H1 (cell line): ENCODE data around the gene KCNB1. TPM values are rescaled to one million over a fixed set of nuclear protein-coding genes. Genes with fewer than 3 reads are reported as not detected.

Experiments
- CTCF ChIA-PET: fragments of 300-600 bp; sonication (Branson Sonifier 250); formaldehyde crosslinking; loops from one replicate; lab custom pipeline; 2021; ENCODE audit not compliant: partially characterized antibody; lab: Charles Lee
- POLR2A ChIA-PET: fragments of 300-600 bp; sonication (Branson Sonifier 250); formaldehyde crosslinking; loops from one replicate; lab custom pipeline; 2021; ENCODE audit warnings: inconsistent platforms; ENCODE audit not compliant: partially characterized antibody; lab: Charles Lee
- DNase-seq, 2 experiments: peaks; one replicate each; pipeline versions ENCODE4 v3.0.0 to v3.0.0-alpha.2; 2010 to 2022; ENCODE audit warnings: low spot score in 2 of 2, low read depth in 1 of 2, mixed read lengths in 1 of 2
- FAIRE-seq: peaks from 2 replicates; lab custom pipeline; 2011; peaks lifted over from hg19 to GRCh38; lab: Jason Lieb, UNC
- H2AFZ ChIP-seq: 2 replicates; pipeline ENCODE4 v1.8.1; 2012; ENCODE audit warnings: low read length, inconsistent platforms
- H2AK5ac ChIP-seq: 2 replicates; pipeline ENCODE4 v1.6.1; 2013; ENCODE audit warnings: low read depth, low read length
- H2BK120ac ChIP-seq: replicated peaks from 2 replicates; pipeline ENCODE3; 2013; ENCODE audit warnings: low read depth, low read length, inconsistent platforms
- H2BK12ac ChIP-seq: 2 replicates; pipeline ENCODE4 v1.6.1; 2013; ENCODE audit warnings: low read depth, low read length
- H2BK15ac ChIP-seq: 2 replicates; pipeline ENCODE4 v1.6.1; 2013; ENCODE audit warnings: low read length
- H2BK20ac ChIP-seq: 2 replicates; pipeline ENCODE4 v1.6.1; 2013; ENCODE audit warnings: low read length
- H2BK5ac ChIP-seq: 2 replicates; pipeline ENCODE4 v1.6.1; 2013; ENCODE audit warnings: low read depth, low read length
- H3K14ac ChIP-seq: 2 replicates; pipeline ENCODE4 v1.6.1; 2013; ENCODE audit warnings: inconsistent platforms; ENCODE audit not compliant: insufficient read length
- H3K18ac ChIP-seq: 2 replicates; pipeline ENCODE4 v1.6.1; 2013; ENCODE audit warnings: low read length; ENCODE audit errors: extremely low read depth
- H3K23ac ChIP-seq: 2 replicates; pipeline ENCODE4 v1.6.1; 2013; ENCODE audit warnings: inconsistent platforms; ENCODE audit not compliant: insufficient read length
- H3K23me2 ChIP-seq: 2 replicates; pipeline ENCODE4 v1.6.1; 2013; ENCODE audit warnings: low read depth, low read length
- H3K27ac ChIP-seq: 2 replicates; pipeline ENCODE4 v1.6.1; 2011; ENCODE audit warnings: low read depth, low read length, inconsistent platforms
- H3K27me3 ChIP-seq, 4 experiments: replicated peaks in 1 of 4; 1 replicate in 1 of 4; 2 replicates in 3 of 4; pipeline versions ENCODE4 v1.6.1 to v1.8.1; 2011 to 2013; ENCODE audit warnings: low read length in 3 of 4, mild to moderate bottlenecking in 3 of 4, inconsistent platforms in 2 of 4, mixed read lengths in 2 of 4, moderate library complexity in 1 of 4; ENCODE audit not compliant: control insufficient read depth in 3 of 4, insufficient read depth in 3 of 4; ENCODE audit errors: extremely low read depth in 1 of 4
- H3K36me3 ChIP-seq, 4 experiments: 2 replicates each; pipeline versions ENCODE4 v1.6.1 to v1.8.1; 2011 to 2013; ENCODE audit warnings: mild to moderate bottlenecking in 4 of 4, low read length in 3 of 4, moderate library complexity in 2 of 4, control low read depth in 1 of 4, inconsistent platforms in 1 of 4; ENCODE audit not compliant: insufficient read depth in 4 of 4, control insufficient read depth in 2 of 4
- H3K4ac ChIP-seq: replicated peaks from 2 replicates; pipeline ENCODE3; 2013; ENCODE audit warnings: low read length, low read depth, mixed read lengths, inconsistent platforms; ENCODE audit not compliant: insufficient read length
- H3K4me1 ChIP-seq, 4 experiments: replicated peaks in 1 of 4; 1 replicate in 1 of 4; 2 replicates in 3 of 4; pipeline versions ENCODE4 v1.6.1 to v1.8.1; 2011 to 2013; ENCODE audit warnings: low read length in 3 of 4, inconsistent platforms in 2 of 4, mixed read lengths in 1 of 4; ENCODE audit not compliant: insufficient read depth in 4 of 4, control insufficient read depth in 3 of 4
- H3K4me2 ChIP-seq, 2 experiments: 2 replicates each; pipeline versions ENCODE4 v1.6.1 to v1.8.1; 2011 to 2013; ENCODE audit warnings: low read depth in 2 of 2, low read length in 2 of 2, control low read depth in 1 of 2, inconsistent platforms in 1 of 2, mild to moderate bottlenecking in 1 of 2; ENCODE audit not compliant: insufficient read depth in 1 of 2
- H3K4me3 ChIP-seq, 4 experiments: fragments of 200-600, 300-600 bp in 1 of 4; sonication (generic), shearing (Covaris generic), sonication (Bioruptor Twin) in 1 of 4; 2 replicates each; pipeline versions ENCODE4 v1.5.1 to v1.8.1; 2011 to 2016; ENCODE audit warnings: low read length in 4 of 4, low read depth in 3 of 4, control low read depth in 2 of 4, inconsistent platforms in 2 of 4, mild to moderate bottlenecking in 2 of 4, mixed read lengths in 1 of 4, moderate library complexity in 1 of 4; ENCODE audit not compliant: insufficient read depth in 2 of 4; ENCODE audit errors: extremely low read depth in 1 of 4
- H3K56ac ChIP-seq: replicated peaks from 2 replicates; pipeline ENCODE3; 2013; ENCODE audit warnings: low read depth, mild to moderate bottlenecking, mixed read lengths, low read length, inconsistent platforms; ENCODE audit not compliant: insufficient read length
- H3K79me1 ChIP-seq: 2 replicates; pipeline ENCODE4 v1.6.1; 2013; ENCODE audit warnings: low read depth, low read length, control low read depth
- H3K79me2 ChIP-seq, 2 experiments: 2 replicates each; pipeline versions ENCODE4 v1.6.1 to v1.8.1; 2012 to 2013; ENCODE audit warnings: low read length in 2 of 2, mild to moderate bottlenecking in 2 of 2, inconsistent platforms in 1 of 2; ENCODE audit not compliant: insufficient read depth in 2 of 2, control insufficient read depth in 1 of 2
- H3K9ac ChIP-seq, 4 experiments: replicated peaks in 1 of 4; 1 replicate in 1 of 4; 2 replicates in 3 of 4; pipeline versions ENCODE4 v1.6.1 to v1.8.1; 2011 to 2013; ENCODE audit warnings: low read depth in 3 of 4, low read length in 3 of 4, control low read depth in 2 of 4, mild to moderate bottlenecking in 2 of 4, moderate library complexity in 2 of 4, inconsistent platforms in 1 of 4; ENCODE audit errors: extremely low read depth in 1 of 4
- H3K9me3 ChIP-seq, 2 experiments: 2 replicates each; pipeline versions ENCODE4 v1.6.1 to v1.8.1; 2012 to 2013; ENCODE audit warnings: mild to moderate bottlenecking in 2 of 2, moderate library complexity in 2 of 2, control low read depth in 1 of 2, inconsistent platforms in 1 of 2, low read depth in 1 of 2, low read length in 1 of 2, mixed read lengths in 1 of 2; ENCODE audit not compliant: insufficient read depth in 2 of 2
- H4K20me1 ChIP-seq, 2 experiments: replicated peaks in 1 of 2; 2 replicates each; pipeline versions ENCODE3 to v1.8.1; 2011 to 2013; ENCODE audit warnings: inconsistent platforms in 2 of 2, low read length in 2 of 2, mild to moderate bottlenecking in 1 of 2; ENCODE audit not compliant: insufficient read depth in 2 of 2, control insufficient read depth in 1 of 2
- H4K5ac ChIP-seq: 2 replicates; pipeline ENCODE4 v1.6.1; 2013; ENCODE audit warnings: low read length, low read depth, mixed read lengths, inconsistent platforms; ENCODE audit not compliant: insufficient read length
- H4K8ac ChIP-seq: 2 replicates; pipeline ENCODE4 v1.8.0; 2013; ENCODE audit warnings: mild to moderate bottlenecking, moderate library complexity, low read length, inconsistent platforms; ENCODE audit not compliant: insufficient read depth; ENCODE audit errors: extremely low read depth
- H4K91ac ChIP-seq: replicated peaks from 2 replicates; pipeline ENCODE3; 2013; ENCODE audit warnings: low read length, mixed read lengths, inconsistent platforms; ENCODE audit not compliant: insufficient read length
- E2F6 ChIP-seq: IDR thresholded peaks from 2 replicates; pipeline ENCODE4 v1.6.1; 2012; ENCODE audit warnings: inconsistent platforms
- EZH2 ChIP-seq: fragments of 200-600 bp; sonication (generic); IDR thresholded peaks from 2 replicates; pipeline ENCODE4 v1.7.1; 2012; ENCODE audit warnings: low read depth, mild to moderate bottlenecking, moderate library complexity, low read length, inconsistent platforms; ENCODE audit not compliant: severe bottlenecking
- KDM1A ChIP-seq: fragments of 200-600, 300-600 bp; sonication (generic); IDR thresholded peaks from 2 replicates; pipeline ENCODE4 v1.7.1; 2016; ENCODE audit warnings: mild to moderate bottlenecking, low read length, borderline replicate concordance
- RAD21 ChIP-seq, 2 experiments: IDR thresholded peaks in 1 of 2; conservative IDR thresholded peaks in 1 of 2; 2 replicates each; pipeline ENCODE4 v1.6.1; 2011; ENCODE audit warnings: low read depth in 2 of 2, low read length in 2 of 2, improper control_type of control experiment in 1 of 2, inconsistent platforms in 1 of 2, mild to moderate bottlenecking in 1 of 2, moderate library complexity in 1 of 2
- WGBS, 2 experiments: shearing (Covaris generic) in 1 of 2; methylation state at CpG; one replicate each; pipeline versions ENCODE4 v1.1.6 to v1.1.7; 2013 to 2015; ENCODE audit warnings: low lambda C conversion rate in 2 of 2, mixed read lengths in 2 of 2, inconsistent platforms in 1 of 2, low coverage in 1 of 2, missing lambda C conversion rate in 1 of 2; ENCODE audit not compliant: insufficient replicate concordance in 2 of 2, insufficient coverage in 1 of 2, insufficient read length in 1 of 2; ENCODE audit errors: extremely low coverage in 1 of 2, missing lambda C conversion rate in 1 of 2; 5-methylcytosine and 5-hydroxymethylcytosine counted together
- polyA plus RNA-seq, 7 experiments: library from polyadenylated mRNA; depleted of rRNA in 3 of 7; stranded (reverse) in 5 of 7; unstranded in 2 of 7; fragments of >200 nt in 5 of 7; fragments of 200-250 nt in 2 of 7; gene quantifications; 1 replicate in 5 of 7; 2 replicates in 1 of 7; 4 replicates in 1 of 7; pipeline versions ENCODE4 v1.2.1 to v1.2.3, GENCODE V29; 2011 to 2013; ENCODE audit warnings: missing spikeins in 2 of 7, mixed read lengths in 2 of 7
- total RNA-seq: library from RNA; stranded (reverse); fragmentation: NEBNext Ultra II Directional; extraction: Animal tissue kit (Norgen Biotek cat#: 25700); gene quantifications from 2 replicates; pipeline ENCODE4 v1.2.1, GENCODE V29; 2021

Gene KCNB1
- total and polyA plus RNA-seq, 2 of the 8 experiments (the other 6 are each of a cell fraction or from before 2014, with no cell fraction given): 0.58 to 0.67 TPM

GRCh38 chr20:49349078-49349477, 133.4 kb downstream of the KCNB1 start:
- no peaks in the 10 kb centered on the region for H3K4me1 ChIP-seq
- no peak overlapping the region for H3K4me2 ChIP-seq
- H2BK20ac ChIP-seq: no peak overlapping the region
- no peak overlapping the region for H4K5ac ChIP-seq
- WGBS, 2 experiments: 100% methylated on average over 1 of the region's 1 CpG; no CpG with 5 or more reads in 1 of the 2 experiments
- no peak for TF ChIP-seq EZH2
- TF ChIP-seq E2F6: no peak
- TF ChIP-seq RAD21 (IDR thresholded peaks at IDR 0.05 in 1 of 2, conservative IDR thresholded peaks at IDR 0.05 in 1 of 2; ENCODE audit: low read depth in 2 of 2, low read length in 2 of 2): no peak
- TF ChIP-seq KDM1A: 0 out of 2 replicates have a peak, but pooled peaks have one; percentile 50
- H2BK12ac ChIP-seq: no peak overlapping the region
- H3K36me3 ChIP-seq: no peaks in the 10 kb centered on the region
- no peak overlapping the region for H2BK120ac ChIP-seq
- no peak overlapping the region for H4K8ac ChIP-seq
- no peak overlapping the region for H3K9ac ChIP-seq
- no peak overlapping the region for H3K27ac ChIP-seq
- H3K23me2 ChIP-seq: no peaks in the 10 kb centered on the region; the same call in 1 of the 2 replicates
- ChIA-PET POLR2A (interaction anchor here (1.0 kb wide), 1 partner anchor 69 kb away, joined by 5 read pairs; no protein-coding TSS in a partner anchor), CTCF (interaction anchor here (0.6 to 1.5 kb wide), 5 partner anchors 9 to 402 kb away, joined by 3 to 4 read pairs (median 3); no protein-coding TSS in a partner anchor)
- H3K23ac ChIP-seq: no peak overlapping the region
- no peaks in the 10 kb centered on the region for H3K79me2 ChIP-seq
- no peak overlapping the region for H2AFZ ChIP-seq
- DNase-seq: no peak
- H4K91ac ChIP-seq: no peak overlapping the region
- H2AK5ac ChIP-seq: no peak overlapping the region
- no peak overlapping the region for H3K4me3 ChIP-seq
- H4K20me1 ChIP-seq: no peaks in the 10 kb centered on the region
- no peaks in the 10 kb centered on the region for H3K9me3 ChIP-seq
- H3K18ac ChIP-seq: no peak overlapping the region
- no peak overlapping the region for H2BK15ac ChIP-seq
- H3K4ac ChIP-seq: no peak overlapping the region
- no peaks in the 10 kb centered on the region for H3K27me3 ChIP-seq
- H3K79me1 ChIP-seq: no peaks in the 10 kb centered on the region
- FAIRE-seq: no peak
- no peak overlapping the region for H3K56ac ChIP-seq
- H2BK5ac ChIP-seq: no peak overlapping the region
- no peak overlapping the region for H3K14ac ChIP-seq
